GM12874 (cell line): ENCODE results near the gene FEN1.
A peak's percentile ranks its signal among the peaks of the same experiment; 100 is the strongest.

Source experiments
- CTCF ChIP-seq: IDR thresholded peaks from 2 replicates; pipeline ENCODE4 v1.5.1; 2011; ENCODE audit warnings: low read depth, mild to moderate bottlenecking, control low read depth, low read length, moderate library complexity; ENCODE audit not compliant: insufficient read depth

The FEN1 gene

DNA sequence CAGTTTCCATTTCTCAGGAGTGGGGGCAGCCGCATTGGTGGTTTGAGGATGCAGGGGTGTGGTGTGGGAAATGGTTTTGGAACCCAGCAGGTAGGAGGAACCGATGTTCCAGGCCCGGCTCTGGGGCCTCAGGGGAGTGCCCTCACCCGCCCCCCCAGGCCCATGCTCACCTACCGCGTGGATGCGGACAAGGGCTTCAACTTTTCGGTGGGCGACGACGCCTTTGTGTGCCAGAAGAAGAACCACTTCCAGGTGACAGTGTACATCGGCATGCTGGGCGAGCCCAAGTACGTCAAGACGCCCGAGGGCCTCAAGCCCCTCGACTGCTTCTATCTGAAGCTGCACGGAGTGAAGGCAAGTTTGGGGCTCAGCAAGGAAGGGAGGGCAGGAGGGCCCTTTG, 18.9 kb upstream of the FEN1 start:
- no peak for TF ChIP-seq CTCF

DNA sequence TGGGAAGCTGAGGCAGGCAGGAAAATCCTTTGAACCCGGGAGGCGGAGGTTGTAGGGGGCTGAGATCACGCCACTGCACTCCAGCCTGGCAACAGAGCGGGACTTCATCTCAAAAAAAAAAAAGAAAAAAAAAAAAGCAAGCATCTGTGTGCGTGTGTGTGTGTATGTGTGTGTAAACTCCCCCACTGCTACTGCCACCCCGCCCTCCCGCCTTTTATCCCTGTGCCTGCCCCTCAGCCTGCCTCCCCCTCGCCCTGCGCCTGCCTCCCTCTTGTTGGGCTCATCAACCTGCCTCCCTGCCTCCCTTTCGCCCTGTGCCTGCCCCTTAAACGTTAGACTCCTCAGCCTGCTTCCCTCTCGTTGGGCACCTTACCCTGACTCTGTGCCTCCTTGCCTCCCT, 18.3 kb upstream of the FEN1 start:
- no peak for TF ChIP-seq CTCF

- TF ChIP-seq CTCF: no peak
Measured at GRCh38 chr11:61775106-61775505, 17.6 kb upstream of the FEN1 start.

- no peak for TF ChIP-seq CTCF
Measured at GRCh38 chr11:61775606-61776554, 16.8 kb upstream of the FEN1 start.

- peak; percentile 85 for TF ChIP-seq CTCF
Measured at GRCh38 chr11:61776561-61777075, 16.1 kb upstream of the FEN1 start.

DNA sequence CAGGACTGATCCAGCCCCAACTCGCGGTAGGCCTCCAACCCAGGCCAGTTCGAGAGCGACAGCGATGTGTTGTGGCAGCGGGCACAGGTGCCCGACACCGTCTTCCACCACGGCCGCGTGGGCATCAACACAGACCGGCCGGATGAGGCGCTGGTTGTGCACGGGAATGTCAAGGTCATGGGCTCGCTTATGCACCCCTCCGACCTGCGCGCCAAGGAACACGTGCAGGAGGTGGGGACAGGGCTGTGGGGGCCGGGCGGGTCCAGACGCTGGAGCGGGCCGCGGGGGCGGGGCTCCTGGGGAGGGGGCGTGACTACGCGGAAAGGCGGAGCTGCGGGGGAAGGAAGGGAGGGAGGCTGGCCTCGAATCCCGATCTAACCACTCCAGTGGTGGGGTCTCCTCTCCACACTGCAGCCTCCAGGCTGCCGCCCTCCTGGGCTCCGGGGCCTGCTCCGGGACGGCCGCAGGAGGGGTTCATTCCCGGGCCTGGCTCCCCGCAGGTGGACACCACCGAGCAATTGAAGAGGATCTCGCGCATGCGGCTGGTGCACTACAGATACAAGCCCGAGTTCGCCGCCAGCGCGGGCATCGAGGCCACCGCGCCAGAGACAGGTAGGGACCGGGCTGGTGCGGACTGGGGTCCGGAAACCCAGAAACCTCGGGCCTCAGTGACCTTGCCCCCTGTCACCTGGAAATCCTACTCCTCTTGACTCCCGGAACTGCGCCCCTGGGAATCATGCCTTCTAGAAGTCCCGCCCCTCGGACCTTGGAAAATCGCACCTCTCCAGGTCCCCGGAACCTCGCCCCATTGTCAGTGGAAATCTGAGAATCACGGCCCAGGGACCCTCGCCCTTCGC, 15.2 kb upstream of the FEN1 start:
- no peak for TF ChIP-seq CTCF

GRCh38 chr11:61778357-61778886, 14.3 kb upstream of the FEN1 start:
- no peak for TF ChIP-seq CTCF
